AG08395 (cell line): ENCODE measurements around the gene SH2D5.

ENCODE experiments used
- DNase-seq: peaks from one replicate; pipeline ENCODE4 v3.0.0; 2012; ENCODE audit warnings: mixed read lengths, low spot score

The SH2D5 gene

GRCh38 chr1:20713440-20713839, 19.1 kb downstream of the SH2D5 start:
- no peak for DNase-seq

- no peak for DNase-seq
These were observed 20.3 kb downstream of the SH2D5 start for GRCh38 chr1:20712215-20712577.

- no peak for DNase-seq
These were observed 21.0 kb downstream of the SH2D5 start for GRCh38 chr1:20711285-20712214.

GRCh38 chr1:20710469-20711284, 21.8 kb downstream of the SH2D5 start:
- DNase-seq, result no peak

- no peak for DNase-seq
These were observed 22.6 kb downstream of the SH2D5 start for GRCh38 chr1:20709868-20710267.

- no peak for DNase-seq
These were observed 23.6 kb downstream of the SH2D5 start for GRCh38 chr1:20708891-20709290.

GRCh38 chr1:20708057-20708456, 24.4 kb downstream of the SH2D5 start:
- no peak for DNase-seq

GRCh38 chr1:20706841-20707240, 25.7 kb downstream of the SH2D5 start:
- no peak for DNase-seq

GRCh38 chr1:20705203-20705755, 27.2 kb downstream of the SH2D5 start:
- no peak for DNase-seq

- DNase-seq, result no peak
These were observed 27.9 kb downstream of the SH2D5 start for GRCh38 chr1:20704390-20705202.

GRCh38 chr1:20703124-20703756, 29.3 kb downstream of the SH2D5 start:
- no peak for DNase-seq

GRCh38 chr1:20702416-20702815, 30.1 kb downstream of the SH2D5 start:
- DNase-seq, result peak; percentile 30

- no peak for DNase-seq
These were observed 30.7 kb downstream of the SH2D5 start for GRCh38 chr1:20701847-20702246.

GRCh38 chr1:20701446-20701845, 31.1 kb downstream of the SH2D5 start:
- no peak for DNase-seq

- no peak for DNase-seq
These were observed 31.8 kb downstream of the SH2D5 start for GRCh38 chr1:20700636-20701215.

GRCh38 chr1:20699558-20699957, 32.9 kb downstream of the SH2D5 start:
- no peak for DNase-seq

GRCh38 chr1:20698195-20698910, 34.1 kb downstream of the SH2D5 start:
- peak; percentile 53 for DNase-seq

- DNase-seq, result no peak
These were observed 34.9 kb downstream of the SH2D5 start for GRCh38 chr1:20697563-20697962.

GRCh38 chr1:20696397-20697333, 35.8 kb downstream of the SH2D5 start:
- DNase-seq, result peak; percentile 96
